ENCODE data around the gene HPS1.

GRCh38 chr10:98432330-98432729, 14.4 kb downstream of the HPS1 start:
- TF ChIP-seq CTCF (conservative IDR thresholded peaks at IDR 0.05; ENCODE audit: low read length) (no peak), EZH2phosphoT487 (IDR thresholded peaks at IDR 0.05; ENCODE audit: borderline replicate concordance, low read depth, low read length) (no peak)

All from OCI-LY7 (cell line).